ENCODE measurements around the gene DAB2. TPM values are rescaled to one million over a fixed set of nuclear protein-coding genes. Genes with fewer than 3 reads are reported as not detected.

Gene DAB2
- total RNA-seq, result 153 and 158 TPM in 2 replicates

GRCh38 chr5:39424736-39425637 lies at the start of gene DAB2:
Gene DAB2, minus strand, starts transcription at chr5:39424980. Its CDS starts 30,660 bp downstream, at chr5:39394320.

GRCh38 chr5:39364367-39364766 lies 60.4 kb downstream of the DAB2 start, which contains the start of gene C9:
Gene C9, minus strand, starts transcription at chr5:39364495. Its CDS starts 31 bp downstream, at chr5:39364464.

Other genes with a start within 250 kb of the DAB2 start
- not detected in 2 replicates for gene FYB1, start 205.4 kb downstream of the DAB2 start, total RNA-seq
- gene C9, start 60.5 kb downstream of the DAB2 start, total RNA-seq, result 0.29 TPM in 1 of 2 replicates, not detected in the other

Data from vein endothelial cell (primary cell).